Measurements from ENCODE around the gene HSPE1. TPM values are rescaled to one million over a fixed set of nuclear protein-coding genes. Genes with fewer than 3 reads are reported as not detected.

HSPE1 gene
- total and polyA plus RNA-seq, 2 donors from 2014 or later, result 78.1 to 427 TPM

DNA sequence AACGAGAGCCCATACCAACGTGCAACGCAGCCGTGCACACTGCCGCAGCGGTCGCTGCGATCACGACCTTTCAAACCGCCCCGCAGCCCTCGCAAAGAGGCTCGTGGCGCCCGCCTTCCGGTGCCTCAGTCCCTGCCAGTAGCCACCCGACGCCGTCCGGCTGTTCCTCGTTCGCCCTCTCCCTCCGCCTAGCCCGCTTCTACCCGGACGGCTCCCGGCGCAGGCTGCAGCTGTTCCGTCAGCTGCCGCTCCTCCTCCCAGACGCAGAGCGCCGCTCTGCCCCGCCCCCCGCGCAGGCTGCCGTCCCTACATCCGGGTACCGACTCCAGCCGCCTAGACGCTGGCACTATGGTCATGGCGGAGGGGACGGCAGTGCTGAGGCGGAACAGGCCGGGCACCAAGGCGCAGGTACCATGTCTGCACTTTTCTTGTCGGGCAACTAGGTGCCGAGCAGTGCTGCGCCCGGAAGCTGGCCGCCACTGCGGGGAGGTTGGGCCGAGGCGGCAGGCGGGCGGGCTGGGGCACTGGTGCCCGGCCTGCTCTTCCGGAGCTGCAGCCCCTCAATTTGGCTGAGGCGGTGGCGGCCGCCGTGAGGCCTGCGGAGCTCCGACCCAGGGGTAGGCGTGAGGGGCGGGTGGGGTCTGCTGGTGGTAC lies 15.7 kb downstream of the HSPE1 start, which contains the start of gene MOB4:
Gene MOB4, plus strand, starts transcription at position 328 of the 654 bp plus-strand sequence. Its CDS starts 21 bp downstream, at position 349.
- no peaks in the 10 kb centered on the region for H3K9me3 ChIP-seq (ENCODE audit: control insufficient read depth in 2 of 3, insufficient read depth in 1 of 3, low read length in 3 of 3)
- no peak for FAIRE-seq
- no peaks in the 10 kb centered on the region for H3K36me3 ChIP-seq (ENCODE audit: control insufficient read depth in 2 of 3, insufficient read depth in 3 of 3, low read length in 3 of 3)
- TF ChIP-seq, protein P1, sequence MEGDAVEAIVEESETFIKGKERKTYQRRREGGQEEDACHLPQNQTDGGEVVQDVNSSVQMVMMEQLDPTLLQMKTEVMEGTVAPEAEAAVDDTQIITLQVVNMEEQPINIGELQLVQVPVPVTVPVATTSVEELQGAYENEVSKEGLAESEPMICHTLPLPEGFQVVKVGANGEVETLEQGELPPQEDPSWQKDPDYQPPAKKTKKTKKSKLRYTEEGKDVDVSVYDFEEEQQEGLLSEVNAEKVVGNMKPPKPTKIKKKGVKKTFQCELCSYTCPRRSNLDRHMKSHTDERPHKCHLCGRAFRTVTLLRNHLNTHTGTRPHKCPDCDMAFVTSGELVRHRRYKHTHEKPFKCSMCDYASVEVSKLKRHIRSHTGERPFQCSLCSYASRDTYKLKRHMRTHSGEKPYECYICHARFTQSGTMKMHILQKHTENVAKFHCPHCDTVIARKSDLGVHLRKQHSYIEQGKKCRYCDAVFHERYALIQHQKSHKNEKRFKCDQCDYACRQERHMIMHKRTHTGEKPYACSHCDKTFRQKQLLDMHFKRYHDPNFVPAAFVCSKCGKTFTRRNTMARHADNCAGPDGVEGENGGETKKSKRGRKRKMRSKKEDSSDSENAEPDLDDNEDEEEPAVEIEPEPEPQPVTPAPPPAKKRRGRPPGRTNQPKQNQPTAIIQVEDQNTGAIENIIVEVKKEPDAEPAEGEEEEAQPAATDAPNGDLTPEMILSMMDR (IDR thresholded peaks at IDR 0.05; ENCODE audit: borderline replicate concordance, extremely low read depth, insufficient read depth), result no peak
- peaks cover 4 to 7% (median 5%) of the 10 kb centered on the region in 3 donors for H3K4me1 ChIP-seq (ENCODE audit: control insufficient read depth in 2 of 3, insufficient read depth in 2 of 3, low read depth in 1 of 3, low read length in 3 of 3)
- H3K4me3 ChIP-seq (ENCODE audit: low read length in 3 of 3), result peak within 1 kb of the TSS; percentile 61 to 90 (median 81)
- intact Hi-C loops (cut with DNase I), result no loop called here
- H3K27me3 ChIP-seq (ENCODE audit: control insufficient read depth, insufficient read depth, low read length), result no peaks in the 10 kb centered on the region
- H3K27ac ChIP-seq (ENCODE audit: low read depth in 2 of 2, low read length in 2 of 2), result peak within 1 kb of the TSS; percentile 78 to 92
- DNase-seq, result peak; percentile 97 to 99 (median 97)
- H3K9ac ChIP-seq (ENCODE audit: low read length in 3 of 3), result peak within 1 kb of the TSS; percentile 75 to 96 (median 94)

DNA sequence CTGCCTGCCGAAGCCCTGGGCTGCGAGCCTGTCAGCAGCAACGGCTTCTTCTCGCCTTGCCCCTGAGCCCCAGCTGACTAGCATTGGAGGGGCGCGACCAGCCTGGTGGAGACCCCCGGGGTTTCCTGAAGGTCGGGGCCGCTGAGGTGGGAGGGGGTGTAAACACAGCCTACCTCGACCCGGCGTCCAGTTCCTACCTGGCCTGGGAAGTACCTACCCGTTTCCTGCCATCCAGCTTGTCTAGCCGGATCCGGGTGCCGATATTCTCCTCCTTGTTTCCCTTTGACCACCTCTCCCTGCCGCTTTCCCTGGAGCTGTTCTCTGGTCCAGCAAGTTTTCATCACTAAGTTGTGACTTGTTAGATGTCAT lies 16.2 kb downstream of the HSPE1 start:
- H3K36me3 ChIP-seq (ENCODE audit: control insufficient read depth in 2 of 3, insufficient read depth in 3 of 3, low read length in 3 of 3), result no peaks in the 10 kb centered on the region
- H3K4me1 ChIP-seq (ENCODE audit: control insufficient read depth in 2 of 3, insufficient read depth in 2 of 3, low read depth in 1 of 3, low read length in 3 of 3), result peaks cover 4 to 7% (median 5%) of the 10 kb centered on the region in 3 donors
- H3K27ac ChIP-seq (ENCODE audit: low read depth in 2 of 2, low read length in 2 of 2), result peak overlapping the region; percentile 78 to 92
- no peak for FAIRE-seq
- intact Hi-C loops (cut with DNase I), result no loop called here
- no peaks in the 10 kb centered on the region for H3K27me3 ChIP-seq (ENCODE audit: control insufficient read depth, insufficient read depth, low read length)
- peak overlapping the region; percentile 61 to 90 (median 81) for H3K4me3 ChIP-seq (ENCODE audit: low read length in 3 of 3)
- peak in 2 of 5 donors; percentile 54 to 62 for DNase-seq
- H3K9me3 ChIP-seq (ENCODE audit: control insufficient read depth in 2 of 3, insufficient read depth in 1 of 3, low read length in 3 of 3), result no peaks in the 10 kb centered on the region
- peak overlapping the region; percentile 75 to 91 (median 81) for H3K9ac ChIP-seq (ENCODE audit: low read length in 3 of 3)
- TF ChIP-seq, protein P1 (IDR thresholded peaks at IDR 0.05; ENCODE audit: borderline replicate concordance, extremely low read depth, insufficient read depth), result no peak

DNA sequence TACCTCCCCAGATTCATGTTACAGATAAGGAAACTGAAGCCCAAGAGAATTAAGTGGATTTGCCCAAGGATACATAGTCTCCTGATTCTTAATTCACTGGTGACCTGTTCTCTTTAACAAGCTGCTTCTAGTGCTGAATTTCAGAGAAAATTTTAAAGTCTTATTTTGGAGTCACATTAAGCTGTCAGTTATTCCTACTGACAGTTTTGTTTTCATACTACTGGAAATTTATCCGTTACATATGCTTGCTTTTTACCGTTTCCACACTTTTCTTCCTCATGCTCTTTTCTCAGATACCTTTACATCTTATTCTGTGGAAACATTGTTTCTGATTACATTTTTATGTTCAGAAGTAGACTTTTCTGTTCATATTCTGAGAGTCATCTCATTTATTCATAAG lies 17.0 kb downstream of the HSPE1 start:
- TF ChIP-seq, protein P1 (IDR thresholded peaks at IDR 0.05; ENCODE audit: borderline replicate concordance, extremely low read depth, insufficient read depth), result no peak
- Histone ChIP-seq H3K36me3 (ENCODE audit: control insufficient read depth in 2 of 3, insufficient read depth in 3 of 3, low read length in 3 of 3) (no peaks in the 10 kb centered on the region), H3K4me1 (ENCODE audit: control insufficient read depth in 2 of 3, insufficient read depth in 2 of 3, low read depth in 1 of 3, low read length in 3 of 3) (peaks cover 4 to 7% (median 5%) of the 10 kb centered on the region in 3 donors), H3K27ac (ENCODE audit: low read depth in 2 of 2, low read length in 2 of 2) (no peak overlapping the region), H3K9ac (ENCODE audit: low read length in 3 of 3) (peak overlapping the region; percentile 75 to 91 (median 81)), H3K9me3 (ENCODE audit: control insufficient read depth in 2 of 3, insufficient read depth in 1 of 3, low read length in 3 of 3) (no peaks in the 10 kb centered on the region), H3K27me3 (ENCODE audit: control insufficient read depth, insufficient read depth, low read length) (no peaks in the 10 kb centered on the region), H3K4me3 (ENCODE audit: low read length in 3 of 3) (peak overlapping the region; percentile 12 to 90 (median 61))
- DNase-seq (no peak), FAIRE-seq (no peak)
- intact Hi-C loops (cut with DNase I), result no loop called here
